Measurements from ENCODE around the gene GAB4. TPM values are rescaled to one million over a fixed set of nuclear protein-coding genes. Genes with fewer than 3 reads are reported as not detected.

GAB4 gene
- total and polyA plus RNA-seq, 7 experiments from 2014 or later: 0.22 to 0.61 TPM; not detected in 5

GRCh38 chr22:16933291-16934282 is 74.4 kb downstream of the GAB4 start:
- CTCF ChIA-PET: no interaction called here
- H3K4me1 ChIP-seq (ENCODE audit: control insufficient read depth in 2 of 2, insufficient read depth in 2 of 2, low read length in 2 of 2): no peaks in the 10 kb centered on the region
- ATAC-seq (no peak), DNase-seq (no peak)
- H3K27ac ChIP-seq (ENCODE audit: low read depth, low read length): no peak overlapping the region
- Mint-ChIP-seq H3K27ac (no peak overlapping the region), H3K4me3 (no peak overlapping the region), H3K4me1 (no peaks in the 10 kb centered on the region), H3K27me3 (peaks cover 22 to 43% (median 27%) of the 10 kb centered on the region in 5 donors), H3K9me3 (no peaks in the 10 kb centered on the region), H3K36me3 (no peaks in the 10 kb centered on the region)
- H3K27me3 ChIP-seq (ENCODE audit: control insufficient read depth in 2 of 2, insufficient read depth in 2 of 2, low read length in 2 of 2): no peaks in the 10 kb centered on the region
- POLR2A ChIA-PET: no interaction called here
- intact Hi-C loops (cut with micrococcal nuclease): no loop called here
- H3K4me3 ChIP-seq (ENCODE audit: low read length): no peak overlapping the region
- no peaks in the 10 kb centered on the region for H3K9me3 ChIP-seq (ENCODE audit: control insufficient read depth in 2 of 3, low read length in 3 of 3)
- H3K36me3 ChIP-seq (ENCODE audit: control insufficient read depth in 2 of 3, insufficient read depth in 3 of 3, low read length in 3 of 3): no peaks in the 10 kb centered on the region

GRCh38 chr22:16932577-16932976 is 75.4 kb downstream of the GAB4 start:
- intact Hi-C loops (cut with micrococcal nuclease): no loop called here
- Histone ChIP-seq H3K36me3 (ENCODE audit: control insufficient read depth in 2 of 3, insufficient read depth in 3 of 3, low read length in 3 of 3) (no peaks in the 10 kb centered on the region), H3K27me3 (ENCODE audit: control insufficient read depth in 2 of 2, insufficient read depth in 2 of 2, low read length in 2 of 2) (no peaks in the 10 kb centered on the region), H3K4me3 (ENCODE audit: low read length) (no peak overlapping the region), H3K27ac (ENCODE audit: low read depth, low read length) (no peak overlapping the region), H3K4me1 (ENCODE audit: control insufficient read depth in 2 of 2, insufficient read depth in 2 of 2, low read length in 2 of 2) (no peaks in the 10 kb centered on the region), H3K9me3 (ENCODE audit: control insufficient read depth in 2 of 3, low read length in 3 of 3) (no peaks in the 10 kb centered on the region)
- no peaks in the 10 kb centered on the region for H3K36me3 Mint-ChIP-seq
- no peak overlapping the region for H3K27ac Mint-ChIP-seq
- H3K4me1 Mint-ChIP-seq: no peaks in the 10 kb centered on the region
- H3K27me3 Mint-ChIP-seq: peaks cover 26 to 53% (median 36%) of the 10 kb centered on the region in 5 donors
- POLR2A ChIA-PET: no interaction called here
- CTCF ChIA-PET: interaction anchor here (0.6 kb wide), 1 partner anchor 761 kb away, joined by 6 read pairs; no protein-coding TSS in a partner anchor
- no peak for DNase-seq
- H3K4me3 Mint-ChIP-seq: no peak overlapping the region
- ATAC-seq: no peak
- H3K9me3 Mint-ChIP-seq: no peaks in the 10 kb centered on the region

- Mint-ChIP-seq H3K4me1 (no peaks in the 10 kb centered on the region), H3K27me3 (peaks cover 30 to 54% (median 37%) of the 10 kb centered on the region in 5 donors), H3K4me3 (no peak overlapping the region), H3K27ac (no peak overlapping the region), H3K9me3 (no peaks in the 10 kb centered on the region), H3K36me3 (no peaks in the 10 kb centered on the region)
- ATAC-seq (no peak), DNase-seq (no peak)
- POLR2A ChIA-PET: no interaction called here
- H3K27ac ChIP-seq (ENCODE audit: low read depth, low read length): no peak overlapping the region
- H3K27me3 ChIP-seq (ENCODE audit: control insufficient read depth in 2 of 2, insufficient read depth in 2 of 2, low read length in 2 of 2): no peaks in the 10 kb centered on the region
- intact Hi-C loops (cut with micrococcal nuclease): no loop called here
- H3K4me3 ChIP-seq (ENCODE audit: low read length): no peak overlapping the region
- CTCF ChIA-PET: interaction anchor here (1.1 kb wide), 1 partner anchor 132 kb away, joined by 3 read pairs; no protein-coding TSS in a partner anchor
- H3K9me3 ChIP-seq (ENCODE audit: control insufficient read depth in 2 of 3, low read length in 3 of 3): no peaks in the 10 kb centered on the region
- H3K4me1 ChIP-seq (ENCODE audit: control insufficient read depth in 2 of 2, insufficient read depth in 2 of 2, low read length in 2 of 2): no peaks in the 10 kb centered on the region
- no peaks in the 10 kb centered on the region for H3K36me3 ChIP-seq (ENCODE audit: control insufficient read depth in 2 of 3, insufficient read depth in 3 of 3, low read length in 3 of 3)
Observed at GRCh38 chr22:16925407-16925966, 82.5 kb downstream of the GAB4 start.

- Histone ChIP-seq H3K4me3 (ENCODE audit: low read length) (no peak overlapping the region), H3K4me1 (ENCODE audit: control insufficient read depth in 2 of 2, insufficient read depth in 2 of 2, low read length in 2 of 2) (no peaks in the 10 kb centered on the region), H3K9me3 (ENCODE audit: control insufficient read depth in 2 of 3, low read length in 3 of 3) (no peaks in the 10 kb centered on the region), H3K27me3 (ENCODE audit: control insufficient read depth in 2 of 2, insufficient read depth in 2 of 2, low read length in 2 of 2) (no peaks in the 10 kb centered on the region), H3K36me3 (ENCODE audit: control insufficient read depth in 2 of 3, insufficient read depth in 3 of 3, low read length in 3 of 3) (no peaks in the 10 kb centered on the region), H3K27ac (ENCODE audit: low read depth, low read length) (no peak overlapping the region)
- CTCF ChIA-PET: no interaction called here
- intact Hi-C loops (cut with micrococcal nuclease): no loop called here
- H3K36me3 Mint-ChIP-seq: no peaks in the 10 kb centered on the region
- H3K27ac Mint-ChIP-seq: no peak overlapping the region
- no peak for ATAC-seq
- DNase-seq: no peak
- POLR2A ChIA-PET: no interaction called here
- H3K4me1 Mint-ChIP-seq: no peaks in the 10 kb centered on the region
- H3K4me3 Mint-ChIP-seq: no peak overlapping the region
- no peaks in the 10 kb centered on the region for H3K9me3 Mint-ChIP-seq
- peaks cover 9 to 33% (median 27%) of the 10 kb centered on the region in 5 donors for H3K27me3 Mint-ChIP-seq
Observed at GRCh38 chr22:16922706-16923105, 85.3 kb downstream of the GAB4 start.

- Mint-ChIP-seq H3K4me1 (peaks cover 0 to 5% (median 3%) of the 10 kb centered on the region in 7 donors), H3K36me3 (no peaks in the 10 kb centered on the region), H3K27ac (no peak overlapping the region), H3K9me3 (no peaks in the 10 kb centered on the region), H3K4me3 (no peak overlapping the region), H3K27me3 (peaks cover 15 to 38% (median 31%) of the 10 kb centered on the region in 5 donors)
- CTCF ChIA-PET: interaction anchor here (0.9 kb wide), 1 partner anchor 281 kb away, joined by 3 read pairs; no protein-coding TSS in a partner anchor
- Histone ChIP-seq H3K4me1 (ENCODE audit: control insufficient read depth in 2 of 2, insufficient read depth in 2 of 2, low read length in 2 of 2) (no peaks in the 10 kb centered on the region), H3K27ac (ENCODE audit: low read depth, low read length) (no peak overlapping the region), H3K4me3 (ENCODE audit: low read length) (no peak overlapping the region), H3K27me3 (ENCODE audit: control insufficient read depth in 2 of 2, insufficient read depth in 2 of 2, low read length in 2 of 2) (no peaks in the 10 kb centered on the region), H3K9me3 (ENCODE audit: control insufficient read depth in 2 of 3, low read length in 3 of 3) (no peaks in the 10 kb centered on the region), H3K36me3 (ENCODE audit: control insufficient read depth in 2 of 3, insufficient read depth in 3 of 3, low read length in 3 of 3) (no peaks in the 10 kb centered on the region)
- no peak for DNase-seq
- POLR2A ChIA-PET: no interaction called here
- ATAC-seq: no peak
- intact Hi-C loops (cut with micrococcal nuclease): no loop called here
Observed at GRCh38 chr22:16922076-16922475, 85.9 kb downstream of the GAB4 start.

GRCh38 chr22:16917144-16918003 is 90.6 kb downstream of the GAB4 start:
- H3K9me3 Mint-ChIP-seq: no peaks in the 10 kb centered on the region
- Histone ChIP-seq H3K27ac (ENCODE audit: low read depth, low read length) (no peak overlapping the region), H3K9me3 (ENCODE audit: control insufficient read depth in 2 of 3, low read length in 3 of 3) (no peaks in the 10 kb centered on the region), H3K4me1 (ENCODE audit: control insufficient read depth in 2 of 2, insufficient read depth in 2 of 2, low read length in 2 of 2) (no peaks in the 10 kb centered on the region), H3K4me3 (ENCODE audit: low read length) (no peak overlapping the region), H3K27me3 (ENCODE audit: control insufficient read depth in 2 of 2, insufficient read depth in 2 of 2, low read length in 2 of 2) (no peaks in the 10 kb centered on the region), H3K36me3 (ENCODE audit: control insufficient read depth in 2 of 3, insufficient read depth in 3 of 3, low read length in 3 of 3) (no peaks in the 10 kb centered on the region)
- H3K4me1 Mint-ChIP-seq: peaks cover 0 to 6% (median 3%) of the 10 kb centered on the region in 7 donors
- ATAC-seq (no peak), DNase-seq (peak; percentile 11 to 60 (median 28))
- H3K4me3 Mint-ChIP-seq: no peak overlapping the region
- ChIA-PET CTCF (interaction anchor here (1.3 to 2.0 kb wide), 3 partner anchors 140 to 584 kb away, joined by 5 to 8 read pairs (median 7); no protein-coding TSS in a partner anchor), POLR2A (no interaction called here)
- no peak overlapping the region for H3K27ac Mint-ChIP-seq
- peaks cover 19 to 38% (median 29%) of the 10 kb centered on the region in 5 donors for H3K27me3 Mint-ChIP-seq
- intact Hi-C loops (cut with micrococcal nuclease): loop anchor here (1.0 to 2.0 kb wide), 3 partner anchors 254 to 584 kb away; no protein-coding TSS in a partner anchor
- no peaks in the 10 kb centered on the region for H3K36me3 Mint-ChIP-seq

Measured in naive thymus-derived CD4-positive, alpha-beta T cell (primary cell).